AG04450 (cell line): ENCODE data around the gene COPA. TPM values are rescaled to one million over a fixed set of nuclear protein-coding genes. Genes with fewer than 3 reads are reported as not detected.

Source experiments
- CTCF ChIA-PET: fragments of 300-600, 350-600 bp; formaldehyde crosslinking; extraction: SDS; loops from one replicate; lab custom pipeline; 2022; ENCODE audit warnings: antibody characterized with exemption, inconsistent platforms; lab: Charles Lee
- POLR2A ChIA-PET: fragments of 350-600 bp; formaldehyde crosslinking; extraction: SDS; loops from one replicate; lab custom pipeline; 2021; ENCODE audit warnings: antibody characterized with exemption, inconsistent platforms; lab: Yijun Ruan, JAX
- DNase-seq: peaks from one replicate; pipeline ENCODE4 v3.0.0-alpha.2; 2011; ENCODE audit warnings: low read depth, low spot score
- H3K27ac ChIP-seq: one replicate; pipeline ENCODE4 v1.5.1; 2012; ENCODE audit warnings: low read depth, low read length, control low read depth
- H3K27me3 ChIP-seq: one replicate; pipeline ENCODE4 v1.6.0; 2012; ENCODE audit warnings: low read length; ENCODE audit not compliant: control insufficient read depth, insufficient read depth
- H3K4me3 ChIP-seq: 2 replicates; pipeline ENCODE4 v1.5.1; 2011; ENCODE audit warnings: mild to moderate bottlenecking, low read depth, low read length, control low read depth
- H3K9me3 ChIP-seq: 2 replicates; pipeline ENCODE4 v1.5.1; 2012; ENCODE audit warnings: low read length; ENCODE audit not compliant: control insufficient read depth, insufficient read depth
- polyA plus RNA-seq: library from polyadenylated mRNA; depleted of rRNA; stranded (reverse); fragments of >200 nt; gene quantifications from 2 replicates; pipeline ENCODE4 v1.2.3, GENCODE V29; 2011
- TF ChIP-seq, protein P1 (sequence below): IDR thresholded peaks from 2 replicates; pipeline ENCODE4 v1.5.1; 2011; ENCODE audit warnings: low read depth, low read length, control low read depth, inconsistent platforms

COPA gene
- polyA plus RNA-seq, 1 experiment = 384 TPM

DNA sequence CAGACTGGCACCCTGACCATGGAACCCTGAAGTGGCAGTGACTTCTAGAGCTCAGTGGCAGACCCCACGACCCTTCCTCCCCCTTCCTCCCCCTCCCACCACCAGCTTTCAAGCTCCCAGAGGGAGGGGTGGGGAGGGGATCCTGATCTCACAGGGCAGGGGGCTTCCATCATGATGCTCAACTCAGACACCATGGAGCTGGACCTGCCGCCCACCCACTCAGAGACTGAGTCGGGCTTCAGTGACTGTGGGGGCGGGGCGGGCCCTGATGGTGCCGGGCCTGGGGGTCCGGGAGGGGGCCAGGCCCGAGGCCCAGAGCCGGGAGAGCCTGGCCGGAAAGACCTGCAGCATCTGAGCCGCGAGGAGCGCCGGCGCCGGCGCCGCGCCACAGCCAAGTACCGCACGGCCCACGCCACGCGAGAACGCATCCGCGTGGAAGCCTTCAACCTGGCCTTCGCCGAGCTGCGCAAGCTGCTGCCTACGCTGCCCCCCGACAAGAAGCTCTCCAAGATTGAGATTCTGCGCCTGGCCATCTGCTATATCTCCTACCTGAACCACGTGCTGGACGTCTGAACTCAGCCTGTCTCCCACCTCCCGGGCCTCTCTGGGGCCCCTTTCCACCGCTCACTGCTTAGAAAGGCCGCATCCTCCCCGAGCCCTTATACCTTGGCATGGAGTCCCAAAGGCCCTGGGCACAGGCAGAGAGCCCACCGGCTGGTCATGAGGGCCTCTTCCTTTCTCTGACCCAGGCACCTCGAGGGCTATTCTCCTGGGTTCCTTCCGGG lies 27.7 kb upstream of the COPA start:
- Histone ChIP-seq H3K27ac (no peak overlapping the region), H3K27me3 (peaks cover 13% of the 10 kb centered on the region), H3K9me3 (no peaks in the 10 kb centered on the region), H3K4me3 (no peak overlapping the region)
- TF ChIP-seq, protein P1, sequence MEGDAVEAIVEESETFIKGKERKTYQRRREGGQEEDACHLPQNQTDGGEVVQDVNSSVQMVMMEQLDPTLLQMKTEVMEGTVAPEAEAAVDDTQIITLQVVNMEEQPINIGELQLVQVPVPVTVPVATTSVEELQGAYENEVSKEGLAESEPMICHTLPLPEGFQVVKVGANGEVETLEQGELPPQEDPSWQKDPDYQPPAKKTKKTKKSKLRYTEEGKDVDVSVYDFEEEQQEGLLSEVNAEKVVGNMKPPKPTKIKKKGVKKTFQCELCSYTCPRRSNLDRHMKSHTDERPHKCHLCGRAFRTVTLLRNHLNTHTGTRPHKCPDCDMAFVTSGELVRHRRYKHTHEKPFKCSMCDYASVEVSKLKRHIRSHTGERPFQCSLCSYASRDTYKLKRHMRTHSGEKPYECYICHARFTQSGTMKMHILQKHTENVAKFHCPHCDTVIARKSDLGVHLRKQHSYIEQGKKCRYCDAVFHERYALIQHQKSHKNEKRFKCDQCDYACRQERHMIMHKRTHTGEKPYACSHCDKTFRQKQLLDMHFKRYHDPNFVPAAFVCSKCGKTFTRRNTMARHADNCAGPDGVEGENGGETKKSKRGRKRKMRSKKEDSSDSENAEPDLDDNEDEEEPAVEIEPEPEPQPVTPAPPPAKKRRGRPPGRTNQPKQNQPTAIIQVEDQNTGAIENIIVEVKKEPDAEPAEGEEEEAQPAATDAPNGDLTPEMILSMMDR = no peak
- no peak for DNase-seq
- ChIA-PET POLR2A (no interaction called here), CTCF (interaction anchor here (0.5 to 2.2 kb wide), 2 partner anchors 285 to 305 kb away, joined by 3 to 5 read pairs; no protein-coding TSS in a partner anchor)

DNA sequence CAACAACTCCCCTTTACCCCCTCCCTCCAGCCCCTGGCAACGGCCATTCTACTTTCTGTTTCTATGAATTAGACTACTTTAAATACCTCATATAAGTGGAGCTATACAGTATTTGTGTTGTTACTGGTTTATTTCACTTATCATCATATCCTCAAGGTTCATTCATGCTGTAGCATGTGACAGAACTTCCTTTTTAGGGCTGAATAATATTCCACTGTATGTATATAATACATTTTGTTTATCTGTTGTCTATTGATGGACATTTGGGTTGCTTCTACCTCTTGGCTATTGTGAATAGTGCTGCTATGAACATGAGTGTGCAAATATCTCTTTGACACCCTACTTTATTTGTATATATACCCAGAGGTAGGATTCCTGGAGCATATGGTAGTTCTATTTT lies 26.0 kb upstream of the COPA start:
- ChIA-PET POLR2A (no interaction called here), CTCF (interaction anchor here (0.9 to 2.1 kb wide), 3 partner anchors 8 to 284 kb away, joined by 3 to 9 read pairs (median 3); no protein-coding TSS in a partner anchor)
- Histone ChIP-seq H3K27ac (no peak overlapping the region), H3K4me3 (no peak overlapping the region), H3K27me3 (peaks cover 11% of the 10 kb centered on the region), H3K9me3 (no peaks in the 10 kb centered on the region)
- no peak for DNase-seq
- TF ChIP-seq, protein P1 = no peak

DNA sequence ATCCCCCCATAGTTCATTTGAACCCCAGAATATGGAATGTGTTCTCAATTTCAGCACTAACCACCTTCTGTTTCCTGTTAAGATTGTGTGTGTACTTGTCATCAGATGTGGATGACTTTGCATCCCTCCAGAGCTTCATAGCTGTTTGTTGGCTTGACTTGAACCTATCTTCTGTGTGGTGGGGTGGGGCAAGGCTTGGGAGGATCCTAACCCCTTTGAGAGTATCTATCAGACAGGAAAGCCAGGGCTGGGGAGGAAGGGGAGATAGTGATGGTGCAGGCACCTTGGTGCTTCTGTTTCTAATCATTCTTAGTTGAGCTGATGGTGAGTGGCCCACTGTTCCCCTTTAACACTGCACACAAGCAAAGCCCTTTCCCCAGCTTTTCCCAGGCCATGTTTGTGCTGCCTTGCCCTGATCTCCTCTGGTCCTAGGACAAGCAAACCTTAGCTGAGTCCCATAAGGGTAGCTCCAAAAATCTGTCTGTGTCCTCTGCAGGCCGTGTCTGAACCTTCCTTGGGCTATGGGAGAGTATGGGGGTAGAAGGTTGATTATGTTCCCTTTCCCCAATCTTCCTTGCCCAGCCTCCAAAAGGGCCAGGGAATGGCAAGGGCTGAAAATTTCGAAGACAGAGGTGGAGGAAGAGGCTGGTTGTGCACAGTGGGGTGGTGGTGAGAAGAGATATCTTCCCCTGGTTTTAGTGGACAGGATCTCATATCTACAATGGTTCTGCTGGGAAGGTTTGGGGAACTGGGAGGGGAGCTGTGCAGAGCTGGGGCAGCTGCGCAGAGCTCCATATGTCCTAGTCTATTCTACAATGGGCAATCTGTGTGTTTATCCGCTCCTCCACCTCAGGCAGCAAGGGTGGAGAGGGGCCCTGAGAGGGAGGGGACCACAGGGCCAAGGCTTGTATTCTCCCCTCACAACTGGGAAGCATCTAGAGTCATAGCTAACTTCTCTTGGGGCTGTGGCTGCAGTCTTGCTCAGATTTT lies 25.2 kb upstream of the COPA start:
- H3K27me3 ChIP-seq = peaks cover 11% of the 10 kb centered on the region
- no peak overlapping the region for H3K27ac ChIP-seq
- TF ChIP-seq, protein P1 = no peak
- CTCF ChIA-PET = interaction anchor here (0.9 to 2.1 kb wide), 3 partner anchors 9 to 283 kb away, joined by 3 to 9 read pairs (median 3); no protein-coding TSS in a partner anchor
- H3K4me3 ChIP-seq = no peak overlapping the region
- POLR2A ChIA-PET = interaction anchor here (1.0 kb wide), 1 partner anchor 13 kb away, joined by 3 read pairs; no protein-coding TSS in a partner anchor
- no peaks in the 10 kb centered on the region for H3K9me3 ChIP-seq
- DNase-seq = no peak

DNA sequence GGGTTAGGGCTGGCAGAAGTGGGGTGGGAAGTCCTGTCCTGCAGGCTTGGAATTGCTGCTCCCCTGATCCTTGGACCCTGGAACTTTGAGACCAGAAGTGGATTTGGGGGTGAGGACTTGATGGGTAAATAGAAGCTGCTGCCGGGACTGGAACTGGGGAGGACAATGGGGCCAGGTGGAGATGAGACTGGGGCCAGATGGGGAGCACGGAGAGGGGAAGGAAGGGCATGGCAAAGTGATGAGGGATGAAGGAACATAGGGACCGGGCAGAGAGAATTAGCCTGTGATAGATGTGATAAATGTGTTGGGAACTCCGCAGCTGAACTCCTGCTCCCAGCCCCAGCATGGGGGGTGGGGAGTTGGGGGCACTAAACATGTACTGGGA lies 24.5 kb upstream of the COPA start:
- POLR2A ChIA-PET = interaction anchor here (1.0 kb wide), 1 partner anchor 13 kb away, joined by 3 read pairs; no protein-coding TSS in a partner anchor
- no peak for DNase-seq
- Histone ChIP-seq H3K4me3 (no peak overlapping the region), H3K9me3 (no peaks in the 10 kb centered on the region), H3K27ac (no peak overlapping the region), H3K27me3 (peaks cover 11% of the 10 kb centered on the region)
- CTCF ChIA-PET = interaction anchor here (1.3 to 2.1 kb wide), 2 partner anchors 9 to 76 kb away, joined by 3 to 9 read pairs; no protein-coding TSS in a partner anchor
- TF ChIP-seq, protein P1 = no peak
